ENCODE data around the gene HBG2. TPM values are rescaled to one million over a fixed set of nuclear protein-coding genes. Genes with fewer than 3 reads are reported as not detected.
A peak's percentile ranks its signal among the peaks of the same experiment; 100 is the strongest.

HBG2 gene
- total and polyA plus RNA-seq, 9 of the 15 experiments (the other 6 are each of a cell fraction or from before 2014, with no cell fraction given) = 1,626 to 58,619 (median 10,515) TPM

DNA sequence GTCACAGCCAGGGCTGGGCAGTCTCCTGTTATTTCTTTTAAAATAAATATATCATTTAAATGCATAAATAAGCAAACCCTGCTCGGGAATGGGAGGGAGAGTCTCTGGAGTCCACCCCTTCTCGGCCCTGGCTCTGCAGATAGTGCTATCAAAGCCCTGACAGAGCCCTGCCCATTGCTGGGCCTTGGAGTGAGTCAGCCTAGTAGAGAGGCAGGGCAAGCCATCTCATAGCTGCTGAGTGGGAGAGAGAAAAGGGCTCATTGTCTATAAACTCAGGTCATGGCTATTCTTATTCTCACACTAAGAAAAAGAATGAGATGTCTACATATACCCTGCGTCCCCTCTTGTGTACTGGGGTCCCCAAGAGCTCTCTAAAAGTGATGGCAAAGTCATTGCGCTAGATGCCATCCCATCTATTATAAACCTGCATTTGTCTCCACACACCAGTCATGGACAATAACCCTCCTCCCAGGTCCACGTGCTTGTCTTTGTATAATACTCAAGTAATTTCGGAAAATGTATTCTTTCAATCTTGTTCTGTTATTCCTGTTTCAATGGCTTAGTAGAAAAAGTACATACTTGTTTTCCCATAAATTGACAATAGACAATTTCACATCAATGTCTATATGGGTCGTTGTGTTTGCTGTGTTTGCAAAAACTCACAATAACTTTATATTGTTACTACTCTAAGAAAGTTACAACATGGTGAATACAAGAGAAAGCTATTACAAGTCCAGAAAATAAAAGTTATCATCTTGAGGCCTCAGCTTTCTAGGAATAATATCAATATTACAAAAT is 33.7 kb upstream of the HBG2 start (continued):
- TF ChIP-seq, protein P1, sequence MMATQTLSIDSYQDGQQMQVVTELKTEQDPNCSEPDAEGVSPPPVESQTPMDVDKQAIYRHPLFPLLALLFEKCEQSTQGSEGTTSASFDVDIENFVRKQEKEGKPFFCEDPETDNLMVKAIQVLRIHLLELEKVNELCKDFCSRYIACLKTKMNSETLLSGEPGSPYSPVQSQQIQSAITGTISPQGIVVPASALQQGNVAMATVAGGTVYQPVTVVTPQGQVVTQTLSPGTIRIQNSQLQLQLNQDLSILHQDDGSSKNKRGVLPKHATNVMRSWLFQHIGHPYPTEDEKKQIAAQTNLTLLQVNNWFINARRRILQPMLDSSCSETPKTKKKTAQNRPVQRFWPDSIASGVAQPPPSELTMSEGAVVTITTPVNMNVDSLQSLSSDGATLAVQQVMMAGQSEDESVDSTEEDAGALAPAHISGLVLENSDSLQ (IDR thresholded peaks at IDR 0.05) = no peak; the same call in 1 of the 2 replicates
- TF ChIP-seq ZFP1 (CRISPR knock-in tag; IDR thresholded peaks at IDR 0.05) (no peak), NEUROD1 (IDR thresholded peaks at IDR 0.05; ENCODE audit: borderline replicate concordance, low read depth, low read length, partially characterized antibody) (peak; percentile 88), NUFIP1 (IDR thresholded peaks at IDR 0.05; ENCODE audit: partially characterized antibody) (no peak), L3MBTL2 (IDR thresholded peaks at IDR 0.05) (no peak), DPF2 (IDR thresholded peaks at IDR 0.05) (peak; percentile 98), HMG20A (CRISPR knock-in tag; conservative IDR thresholded peaks at IDR 0.05) (no peak), ZNF77 (CRISPR knock-in tag; IDR thresholded peaks at IDR 0.05) (no peak), CAMTA2 (CRISPR knock-in tag; conservative IDR thresholded peaks at IDR 0.05) (no peak), NFATC3 (IDR thresholded peaks at IDR 0.05) (no peak), ZNF133 (CRISPR knock-in tag; IDR thresholded peaks at IDR 0.05) (no peak), MTA1 (IDR thresholded peaks at IDR 0.05; ENCODE audit: borderline replicate concordance) (no peak), CXXC5 (CRISPR knock-in tag; IDR thresholded peaks at IDR 0.05) (peak; percentile 63), HNRNPK (IDR thresholded peaks at IDR 0.05; ENCODE audit: low read depth, low read length, poor library complexity, severe bottlenecking) (no peak), RFX7 (CRISPR knock-in tag; IDR thresholded peaks at IDR 0.05) (no peak), HLTF (IDR thresholded peaks at IDR 0.05) (no peak), FIP1L1 (IDR thresholded peaks at IDR 0.05; ENCODE audit: low read depth, low read length, poor library complexity, severe bottlenecking) (no peak)
- TF ChIP-seq, protein P2, sequence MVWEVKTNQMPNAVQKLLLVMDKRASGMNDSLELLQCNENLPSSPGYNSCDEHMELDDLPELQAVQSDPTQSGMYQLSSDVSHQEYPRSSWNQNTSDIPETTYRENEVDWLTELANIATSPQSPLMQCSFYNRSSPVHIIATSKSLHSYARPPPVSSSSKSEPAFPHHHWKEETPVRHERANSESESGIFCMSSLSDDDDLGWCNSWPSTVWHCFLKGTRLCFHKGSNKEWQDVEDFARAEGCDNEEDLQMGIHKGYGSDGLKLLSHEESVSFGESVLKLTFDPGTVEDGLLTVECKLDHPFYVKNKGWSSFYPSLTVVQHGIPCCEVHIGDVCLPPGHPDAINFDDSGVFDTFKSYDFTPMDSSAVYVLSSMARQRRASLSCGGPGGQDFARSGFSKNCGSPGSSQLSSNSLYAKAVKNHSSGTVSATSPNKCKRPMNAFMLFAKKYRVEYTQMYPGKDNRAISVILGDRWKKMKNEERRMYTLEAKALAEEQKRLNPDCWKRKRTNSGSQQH (CRISPR knock-in tag; IDR thresholded peaks at IDR 0.05) = no peak
- TF ChIP-seq, protein P3, sequence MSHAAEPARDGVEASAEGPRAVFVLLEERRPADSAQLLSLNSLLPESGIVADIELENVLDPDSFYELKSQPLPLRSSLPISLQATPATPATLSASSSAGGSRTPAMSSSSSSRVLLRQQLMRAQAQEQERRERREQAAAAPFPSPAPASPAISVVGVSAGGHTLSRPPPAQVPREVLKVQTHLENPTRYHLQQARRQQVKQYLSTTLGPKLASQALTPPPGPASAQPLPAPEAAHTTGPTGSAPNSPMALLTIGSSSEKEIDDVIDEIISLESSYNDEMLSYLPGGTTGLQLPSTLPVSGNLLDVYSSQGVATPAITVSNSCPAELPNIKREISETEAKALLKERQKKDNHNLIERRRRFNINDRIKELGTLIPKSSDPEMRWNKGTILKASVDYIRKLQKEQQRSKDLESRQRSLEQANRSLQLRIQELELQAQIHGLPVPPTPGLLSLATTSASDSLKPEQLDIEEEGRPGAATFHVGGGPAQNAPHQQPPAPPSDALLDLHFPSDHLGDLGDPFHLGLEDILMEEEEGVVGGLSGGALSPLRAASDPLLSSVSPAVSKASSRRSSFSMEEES (CRISPR knock-in tag; IDR thresholded peaks at IDR 0.05) = no peak
- TF ChIP-seq, protein P4, sequence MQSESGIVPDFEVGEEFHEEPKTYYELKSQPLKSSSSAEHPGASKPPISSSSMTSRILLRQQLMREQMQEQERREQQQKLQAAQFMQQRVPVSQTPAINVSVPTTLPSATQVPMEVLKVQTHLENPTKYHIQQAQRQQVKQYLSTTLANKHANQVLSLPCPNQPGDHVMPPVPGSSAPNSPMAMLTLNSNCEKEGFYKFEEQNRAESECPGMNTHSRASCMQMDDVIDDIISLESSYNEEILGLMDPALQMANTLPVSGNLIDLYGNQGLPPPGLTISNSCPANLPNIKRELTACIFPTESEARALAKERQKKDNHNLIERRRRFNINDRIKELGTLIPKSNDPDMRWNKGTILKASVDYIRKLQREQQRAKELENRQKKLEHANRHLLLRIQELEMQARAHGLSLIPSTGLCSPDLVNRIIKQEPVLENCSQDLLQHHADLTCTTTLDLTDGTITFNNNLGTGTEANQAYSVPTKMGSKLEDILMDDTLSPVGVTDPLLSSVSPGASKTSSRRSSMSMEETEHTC (IDR thresholded peaks at IDR 0.05) = no peak
- TF ChIP-seq, protein P5, sequence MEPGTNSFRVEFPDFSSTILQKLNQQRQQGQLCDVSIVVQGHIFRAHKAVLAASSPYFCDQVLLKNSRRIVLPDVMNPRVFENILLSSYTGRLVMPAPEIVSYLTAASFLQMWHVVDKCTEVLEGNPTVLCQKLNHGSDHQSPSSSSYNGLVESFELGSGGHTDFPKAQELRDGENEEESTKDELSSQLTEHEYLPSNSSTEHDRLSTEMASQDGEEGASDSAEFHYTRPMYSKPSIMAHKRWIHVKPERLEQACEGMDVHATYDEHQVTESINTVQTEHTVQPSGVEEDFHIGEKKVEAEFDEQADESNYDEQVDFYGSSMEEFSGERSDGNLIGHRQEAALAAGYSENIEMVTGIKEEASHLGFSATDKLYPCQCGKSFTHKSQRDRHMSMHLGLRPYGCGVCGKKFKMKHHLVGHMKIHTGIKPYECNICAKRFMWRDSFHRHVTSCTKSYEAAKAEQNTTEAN (CRISPR knock-in tag; IDR thresholded peaks at IDR 0.05) = no peak
- TF ChIP-seq, protein P6, sequence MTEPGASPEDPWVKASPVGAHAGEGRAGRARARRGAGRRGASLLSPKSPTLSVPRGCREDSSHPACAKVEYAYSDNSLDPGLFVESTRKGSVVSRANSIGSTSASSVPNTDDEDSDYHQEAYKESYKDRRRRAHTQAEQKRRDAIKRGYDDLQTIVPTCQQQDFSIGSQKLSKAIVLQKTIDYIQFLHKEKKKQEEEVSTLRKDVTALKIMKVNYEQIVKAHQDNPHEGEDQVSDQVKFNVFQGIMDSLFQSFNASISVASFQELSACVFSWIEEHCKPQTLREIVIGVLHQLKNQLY (CRISPR knock-in tag; conservative IDR thresholded peaks at IDR 0.05) = no peak
